K562 (cell line): ENCODE measurements around the gene STX3. TPM values are rescaled to one million over a fixed set of nuclear protein-coding genes. Genes with fewer than 3 reads are reported as not detected.

Source experiments
- KDM4B ChIP-seq, 2 experiments: fragments of 450-650 bp in 1 of 2; sonication (generic) in 1 of 2; IDR thresholded peaks; 2 replicates each; pipeline ENCODE4 v1.6.1; 2016 to 2017; ENCODE audit warnings: borderline replicate concordance in 2 of 2, antibody characterized with exemption in 1 of 2, low read depth in 1 of 2, mild to moderate bottlenecking in 1 of 2
- MTA2 ChIP-seq: fragments of 450-650 bp; IDR thresholded peaks from 2 replicates; pipeline ENCODE4 v1.6.1; 2016; ENCODE audit warnings: low read depth
- NCOA2 ChIP-seq, 2 experiments: fragments of 450-650 bp; IDR thresholded peaks; 2 replicates each; pipeline ENCODE4 v1.6.1; 2018; ENCODE audit warnings: mild to moderate bottlenecking in 2 of 2, moderate library complexity in 1 of 2; ENCODE audit not compliant: partially characterized antibody in 2 of 2
- RHOXF2B ChIP-seq: fragments of 250-450 bp; sonication (Bioruptor Pico); conservative IDR thresholded peaks from 2 replicates; pipeline ENCODE4 v1.5.1; 2021
- SREBF2 ChIP-seq: sonication (generic); formaldehyde crosslinking; IDR thresholded peaks from 2 replicates; pipeline ENCODE4 v1.4.0; 2020; ENCODE audit warnings: mild to moderate bottlenecking, missing genetic modification reagents
- ZNF174 ChIP-seq: fragments of 250-450 bp; sonication (Bioruptor Pico); IDR thresholded peaks from 2 replicates; pipeline ENCODE4 v1.4.0; 2020; ENCODE audit warnings: mild to moderate bottlenecking
- ZNF212 ChIP-seq: fragments of 450-650 bp; formaldehyde crosslinking; IDR thresholded peaks from 2 replicates; pipeline ENCODE4 v1.4.0; 2020; ENCODE audit warnings: mild to moderate bottlenecking
- ZNF408 ChIP-seq: fragments of 250-450 bp; sonication (Bioruptor Pico); IDR thresholded peaks from 2 replicates; pipeline ENCODE4 v1.4.0; 2020; ENCODE audit warnings: low read depth, mild to moderate bottlenecking, moderate library complexity
- ZNF584 ChIP-seq: fragments of 200-800 bp; sonication (Bioruptor generic); IDR thresholded peaks from 2 replicates; pipeline ENCODE4 v1.6.1; 2016; ENCODE audit warnings: low read depth, mild to moderate bottlenecking, missing genetic modification characterization, missing compliant biosample characterization
- polyA plus RNA-seq, 8 experiments: library from polyadenylated mRNA; depleted of rRNA in 4 of 8; stranded (reverse) in 5 of 8; unstranded in 3 of 8; fragments of >200 nt; fragmentation: Nextera tagmentation in 2 of 8; fragmentation: Illumina TruSeq in 1 of 8; extraction: Ambion mirVana in 2 of 8; extraction: Trizol in 1 of 8; gene quantifications; 2 replicates each; pipeline versions ENCODE4 v1.2.1 to v1.2.3, GENCODE V29; 2011 to 2014; ENCODE audit warnings: inconsistent platforms in 1 of 8, missing spikeins in 1 of 8
- total RNA-seq, 7 experiments: library from RNA; depleted of rRNA in 6 of 7; stranded (reverse); fragments of >200 nt in 6 of 7; fragmentation: Illumina TruSeq in 2 of 7; extraction: Trizol in 2 of 7; gene quantifications; 2 replicates each; pipeline versions ENCODE4 v1.2.1 to v1.2.3, GENCODE V29; 2011 to 2021; ENCODE audit warnings: low replicate concordance in 1 of 7
- TF ChIP-seq, protein P1 (sequence below): fragments of 450-650 bp; IDR thresholded peaks from one replicate; pipeline ENCODE4 v1.6.1; 2018; ENCODE audit warnings: mild to moderate bottlenecking, moderate library complexity; ENCODE audit not compliant: partially characterized antibody
- TF ChIP-seq, protein P2 (sequence below): fragments of 450-650 bp; IDR thresholded peaks from 2 replicates; pipeline ENCODE4 v1.6.1; 2016; ENCODE audit warnings: mild to moderate bottlenecking, moderate library complexity
- TF ChIP-seq, protein P3 (sequence below), 2 experiments: fragments of 450-650 bp; conservative IDR thresholded peaks; 2 replicates each; pipeline ENCODE4 v1.6.1; 2017; ENCODE audit warnings: mild to moderate bottlenecking in 2 of 2, moderate library complexity in 2 of 2

STX3 gene
- total and polyA plus RNA-seq, 9 of the 15 experiments (the other 6 are each of a cell fraction or from before 2014, with no cell fraction given): 12.0 to 91.6 (median 48.7) TPM

DNA sequence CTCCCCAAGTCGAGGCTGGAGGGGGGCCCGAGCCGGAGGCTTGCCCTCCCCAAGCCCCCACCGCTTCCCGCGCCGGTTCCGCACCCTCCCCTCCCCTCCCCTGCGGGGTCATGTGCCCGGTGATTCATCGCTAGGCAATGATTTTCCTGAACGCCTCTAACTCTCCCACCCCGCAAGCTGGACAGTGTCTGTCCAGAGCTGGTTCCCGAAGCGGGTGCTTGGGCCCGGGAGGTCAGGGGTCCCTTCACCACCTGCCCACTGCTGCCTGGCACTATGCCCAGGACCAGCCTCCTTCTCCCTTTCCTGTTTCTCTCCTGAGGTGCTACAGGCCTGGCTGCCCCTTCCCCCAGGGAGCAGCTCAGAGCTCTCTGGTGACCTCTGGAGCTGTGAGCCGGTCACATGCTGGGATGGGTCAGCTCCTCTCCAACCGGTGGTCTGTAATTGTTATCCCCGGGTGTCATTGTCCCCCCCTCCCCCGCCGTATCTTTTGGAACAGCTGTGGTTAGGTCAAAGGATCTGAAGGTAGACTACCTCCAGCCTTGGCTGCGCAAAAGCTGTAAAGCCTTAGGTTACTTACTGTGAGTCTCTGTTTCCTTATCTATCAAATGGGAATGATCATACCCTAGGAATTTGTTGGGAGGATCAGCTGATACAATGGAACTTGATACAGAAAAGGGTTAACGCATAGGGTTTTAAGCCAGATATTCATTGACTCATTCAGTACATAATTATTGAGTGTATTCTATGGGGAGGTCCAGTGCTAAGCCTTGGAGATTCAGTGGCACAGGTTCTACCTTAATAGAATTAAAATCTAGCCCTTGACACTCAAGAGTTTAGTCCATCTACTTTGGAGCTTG is 753 bp downstream of the STX3 start (continued):
- TF ChIP-seq ZNF584 (CRISPR knock-in tag) (no peak; the same call in 1 of the 2 replicates), ZNF408 (CRISPR knock-in tag) (no peak), KDM4B (IDR thresholded peaks at IDR 0.05; ENCODE audit: borderline replicate concordance in 2 of 2, low read depth in 1 of 2) (no peak), SREBF2 (CRISPR knock-in tag) (no peak), RHOXF2B (CRISPR knock-in tag) (no peak), ZNF174 (CRISPR knock-in tag) (no peak), MTA2 (no peak), NCOA2 (IDR thresholded peaks at IDR 0.05; ENCODE audit: partially characterized antibody in 2 of 2) (no peak), ZNF212 (CRISPR knock-in tag) (no peak)
- TF ChIP-seq, protein P1, sequence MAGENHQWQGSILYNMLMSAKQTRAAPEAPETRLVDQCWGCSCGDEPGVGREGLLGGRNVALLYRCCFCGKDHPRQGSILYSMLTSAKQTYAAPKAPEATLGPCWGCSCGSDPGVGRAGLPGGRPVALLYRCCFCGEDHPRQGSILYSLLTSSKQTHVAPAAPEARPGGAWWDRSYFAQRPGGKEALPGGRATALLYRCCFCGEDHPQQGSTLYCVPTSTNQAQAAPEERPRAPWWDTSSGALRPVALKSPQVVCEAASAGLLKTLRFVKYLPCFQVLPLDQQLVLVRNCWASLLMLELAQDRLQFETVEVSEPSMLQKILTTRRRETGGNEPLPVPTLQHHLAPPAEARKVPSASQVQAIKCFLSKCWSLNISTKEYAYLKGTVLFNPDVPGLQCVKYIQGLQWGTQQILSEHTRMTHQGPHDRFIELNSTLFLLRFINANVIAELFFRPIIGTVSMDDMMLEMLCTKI: no peak
- TF ChIP-seq, protein P2, sequence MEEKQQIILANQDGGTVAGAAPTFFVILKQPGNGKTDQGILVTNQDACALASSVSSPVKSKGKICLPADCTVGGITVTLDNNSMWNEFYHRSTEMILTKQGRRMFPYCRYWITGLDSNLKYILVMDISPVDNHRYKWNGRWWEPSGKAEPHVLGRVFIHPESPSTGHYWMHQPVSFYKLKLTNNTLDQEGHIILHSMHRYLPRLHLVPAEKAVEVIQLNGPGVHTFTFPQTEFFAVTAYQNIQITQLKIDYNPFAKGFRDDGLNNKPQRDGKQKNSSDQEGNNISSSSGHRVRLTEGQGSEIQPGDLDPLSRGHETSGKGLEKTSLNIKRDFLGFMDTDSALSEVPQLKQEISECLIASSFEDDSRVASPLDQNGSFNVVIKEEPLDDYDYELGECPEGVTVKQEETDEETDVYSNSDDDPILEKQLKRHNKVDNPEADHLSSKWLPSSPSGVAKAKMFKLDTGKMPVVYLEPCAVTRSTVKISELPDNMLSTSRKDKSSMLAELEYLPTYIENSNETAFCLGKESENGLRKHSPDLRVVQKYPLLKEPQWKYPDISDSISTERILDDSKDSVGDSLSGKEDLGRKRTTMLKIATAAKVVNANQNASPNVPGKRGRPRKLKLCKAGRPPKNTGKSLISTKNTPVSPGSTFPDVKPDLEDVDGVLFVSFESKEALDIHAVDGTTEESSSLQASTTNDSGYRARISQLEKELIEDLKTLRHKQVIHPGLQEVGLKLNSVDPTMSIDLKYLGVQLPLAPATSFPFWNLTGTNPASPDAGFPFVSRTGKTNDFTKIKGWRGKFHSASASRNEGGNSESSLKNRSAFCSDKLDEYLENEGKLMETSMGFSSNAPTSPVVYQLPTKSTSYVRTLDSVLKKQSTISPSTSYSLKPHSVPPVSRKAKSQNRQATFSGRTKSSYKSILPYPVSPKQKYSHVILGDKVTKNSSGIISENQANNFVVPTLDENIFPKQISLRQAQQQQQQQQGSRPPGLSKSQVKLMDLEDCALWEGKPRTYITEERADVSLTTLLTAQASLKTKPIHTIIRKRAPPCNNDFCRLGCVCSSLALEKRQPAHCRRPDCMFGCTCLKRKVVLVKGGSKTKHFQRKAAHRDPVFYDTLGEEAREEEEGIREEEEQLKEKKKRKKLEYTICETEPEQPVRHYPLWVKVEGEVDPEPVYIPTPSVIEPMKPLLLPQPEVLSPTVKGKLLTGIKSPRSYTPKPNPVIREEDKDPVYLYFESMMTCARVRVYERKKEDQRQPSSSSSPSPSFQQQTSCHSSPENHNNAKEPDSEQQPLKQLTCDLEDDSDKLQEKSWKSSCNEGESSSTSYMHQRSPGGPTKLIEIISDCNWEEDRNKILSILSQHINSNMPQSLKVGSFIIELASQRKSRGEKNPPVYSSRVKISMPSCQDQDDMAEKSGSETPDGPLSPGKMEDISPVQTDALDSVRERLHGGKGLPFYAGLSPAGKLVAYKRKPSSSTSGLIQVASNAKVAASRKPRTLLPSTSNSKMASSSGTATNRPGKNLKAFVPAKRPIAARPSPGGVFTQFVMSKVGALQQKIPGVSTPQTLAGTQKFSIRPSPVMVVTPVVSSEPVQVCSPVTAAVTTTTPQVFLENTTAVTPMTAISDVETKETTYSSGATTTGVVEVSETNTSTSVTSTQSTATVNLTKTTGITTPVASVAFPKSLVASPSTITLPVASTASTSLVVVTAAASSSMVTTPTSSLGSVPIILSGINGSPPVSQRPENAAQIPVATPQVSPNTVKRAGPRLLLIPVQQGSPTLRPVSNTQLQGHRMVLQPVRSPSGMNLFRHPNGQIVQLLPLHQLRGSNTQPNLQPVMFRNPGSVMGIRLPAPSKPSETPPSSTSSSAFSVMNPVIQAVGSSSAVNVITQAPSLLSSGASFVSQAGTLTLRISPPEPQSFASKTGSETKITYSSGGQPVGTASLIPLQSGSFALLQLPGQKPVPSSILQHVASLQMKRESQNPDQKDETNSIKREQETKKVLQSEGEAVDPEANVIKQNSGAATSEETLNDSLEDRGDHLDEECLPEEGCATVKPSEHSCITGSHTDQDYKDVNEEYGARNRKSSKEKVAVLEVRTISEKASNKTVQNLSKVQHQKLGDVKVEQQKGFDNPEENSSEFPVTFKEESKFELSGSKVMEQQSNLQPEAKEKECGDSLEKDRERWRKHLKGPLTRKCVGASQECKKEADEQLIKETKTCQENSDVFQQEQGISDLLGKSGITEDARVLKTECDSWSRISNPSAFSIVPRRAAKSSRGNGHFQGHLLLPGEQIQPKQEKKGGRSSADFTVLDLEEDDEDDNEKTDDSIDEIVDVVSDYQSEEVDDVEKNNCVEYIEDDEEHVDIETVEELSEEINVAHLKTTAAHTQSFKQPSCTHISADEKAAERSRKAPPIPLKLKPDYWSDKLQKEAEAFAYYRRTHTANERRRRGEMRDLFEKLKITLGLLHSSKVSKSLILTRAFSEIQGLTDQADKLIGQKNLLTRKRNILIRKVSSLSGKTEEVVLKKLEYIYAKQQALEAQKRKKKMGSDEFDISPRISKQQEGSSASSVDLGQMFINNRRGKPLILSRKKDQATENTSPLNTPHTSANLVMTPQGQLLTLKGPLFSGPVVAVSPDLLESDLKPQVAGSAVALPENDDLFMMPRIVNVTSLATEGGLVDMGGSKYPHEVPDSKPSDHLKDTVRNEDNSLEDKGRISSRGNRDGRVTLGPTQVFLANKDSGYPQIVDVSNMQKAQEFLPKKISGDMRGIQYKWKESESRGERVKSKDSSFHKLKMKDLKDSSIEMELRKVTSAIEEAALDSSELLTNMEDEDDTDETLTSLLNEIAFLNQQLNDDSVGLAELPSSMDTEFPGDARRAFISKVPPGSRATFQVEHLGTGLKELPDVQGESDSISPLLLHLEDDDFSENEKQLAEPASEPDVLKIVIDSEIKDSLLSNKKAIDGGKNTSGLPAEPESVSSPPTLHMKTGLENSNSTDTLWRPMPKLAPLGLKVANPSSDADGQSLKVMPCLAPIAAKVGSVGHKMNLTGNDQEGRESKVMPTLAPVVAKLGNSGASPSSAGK: peak; percentile 23; the same call in 1 of the 2 replicates
- TF ChIP-seq, protein P3, sequence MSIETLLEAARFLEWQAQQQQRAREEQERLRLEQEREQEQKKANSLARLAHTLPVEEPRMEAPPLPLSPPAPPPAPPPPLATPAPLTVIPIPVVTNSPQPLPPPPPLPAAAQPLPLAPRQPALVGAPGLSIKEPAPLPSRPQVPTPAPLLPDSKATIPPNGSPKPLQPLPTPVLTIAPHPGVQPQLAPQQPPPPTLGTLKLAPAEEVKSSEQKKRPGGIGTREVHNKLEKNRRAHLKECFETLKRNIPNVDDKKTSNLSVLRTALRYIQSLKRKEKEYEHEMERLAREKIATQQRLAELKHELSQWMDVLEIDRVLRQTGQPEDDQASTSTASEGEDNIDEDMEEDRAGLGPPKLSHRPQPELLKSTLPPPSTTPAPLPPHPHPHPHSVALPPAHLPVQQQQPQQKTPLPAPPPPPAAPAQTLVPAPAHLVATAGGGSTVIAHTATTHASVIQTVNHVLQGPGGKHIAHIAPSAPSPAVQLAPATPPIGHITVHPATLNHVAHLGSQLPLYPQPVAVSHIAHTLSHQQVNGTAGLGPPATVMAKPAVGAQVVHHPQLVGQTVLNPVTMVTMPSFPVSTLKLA (conservative IDR thresholded peaks at IDR 0.05): peak; percentile 49 to 62
